ENCODE data around the gene STEEP1.

STEEP1 gene

DNA sequence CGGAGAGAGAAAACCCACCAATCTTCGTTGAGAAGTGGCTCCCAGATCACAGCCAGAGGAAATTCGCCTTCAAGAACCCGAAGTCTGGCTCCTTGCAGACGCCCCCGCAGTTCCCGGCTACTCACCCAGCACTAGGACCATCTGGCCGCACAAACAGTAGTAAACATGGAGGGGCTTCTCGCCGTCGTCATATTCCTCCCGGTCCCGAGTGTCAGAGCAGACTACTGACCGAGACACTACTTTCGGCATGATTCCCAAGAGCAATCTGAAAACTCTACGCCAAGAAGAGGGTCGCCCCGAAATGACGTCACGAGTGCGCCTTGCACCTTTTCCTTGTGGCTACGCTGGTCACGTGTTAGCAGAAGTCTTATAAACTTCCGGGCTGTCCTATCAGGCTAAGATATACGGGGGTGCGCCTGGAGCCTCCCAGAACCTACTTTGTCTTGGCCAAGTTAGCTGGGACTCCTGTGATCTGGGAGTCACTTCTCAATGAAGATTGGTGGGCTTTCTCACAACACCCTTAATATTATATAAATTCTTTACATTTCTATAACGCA is at the start of gene STEEP1:
Gene STEEP1, minus strand, starts transcription at position 303 of the 557 bp plus-strand sequence. Its CDS starts 54 bp downstream, at position 249.
- FAIRE-seq, result no peak

- FAIRE-seq, result no peak
Measured at GRCh38 chrX:119614776-119615175, 49.6 kb upstream of the STEEP1 start.

GRCh38 chrX:119607018-119607389 is 41.8 kb upstream of the STEEP1 start:
- no peak for FAIRE-seq

GRCh38 chrX:119606280-119607017 is 41.2 kb upstream of the STEEP1 start, which contains the start of gene NKRF:
TSS of gene NKRF (minus strand) at chrX:119606424.
- peak; percentile 33 for FAIRE-seq

GRCh38 chrX:119605464-119606279 is 40.5 kb upstream of the STEEP1 start:
- no peak for FAIRE-seq

- no peak for FAIRE-seq
Measured at GRCh38 chrX:119604766-119605463, 39.7 kb upstream of the STEEP1 start.

GRCh38 chrX:119602701-119603255 is 37.6 kb upstream of the STEEP1 start:
- no peak for FAIRE-seq

DNA sequence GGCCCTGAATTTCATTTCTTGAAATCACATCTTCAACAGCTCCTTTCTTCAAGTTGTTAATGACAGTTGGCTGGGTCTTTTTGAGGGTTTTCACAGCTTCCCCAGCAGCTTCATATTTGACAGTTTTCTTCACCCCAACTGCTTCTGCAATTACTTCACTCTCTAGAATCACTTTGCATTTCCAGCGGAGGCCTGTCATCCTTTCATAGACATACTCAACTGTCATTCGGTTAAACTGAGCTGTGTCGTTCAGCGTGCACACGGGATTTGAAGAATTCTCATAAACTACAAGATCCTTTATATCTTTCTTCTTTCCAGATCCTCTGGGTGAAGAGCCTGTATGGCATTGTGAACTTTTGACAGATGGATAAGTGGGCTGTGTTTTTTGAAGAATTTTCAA is 24.6 kb upstream of the STEEP1 start:
- no peak for FAIRE-seq

DNA sequence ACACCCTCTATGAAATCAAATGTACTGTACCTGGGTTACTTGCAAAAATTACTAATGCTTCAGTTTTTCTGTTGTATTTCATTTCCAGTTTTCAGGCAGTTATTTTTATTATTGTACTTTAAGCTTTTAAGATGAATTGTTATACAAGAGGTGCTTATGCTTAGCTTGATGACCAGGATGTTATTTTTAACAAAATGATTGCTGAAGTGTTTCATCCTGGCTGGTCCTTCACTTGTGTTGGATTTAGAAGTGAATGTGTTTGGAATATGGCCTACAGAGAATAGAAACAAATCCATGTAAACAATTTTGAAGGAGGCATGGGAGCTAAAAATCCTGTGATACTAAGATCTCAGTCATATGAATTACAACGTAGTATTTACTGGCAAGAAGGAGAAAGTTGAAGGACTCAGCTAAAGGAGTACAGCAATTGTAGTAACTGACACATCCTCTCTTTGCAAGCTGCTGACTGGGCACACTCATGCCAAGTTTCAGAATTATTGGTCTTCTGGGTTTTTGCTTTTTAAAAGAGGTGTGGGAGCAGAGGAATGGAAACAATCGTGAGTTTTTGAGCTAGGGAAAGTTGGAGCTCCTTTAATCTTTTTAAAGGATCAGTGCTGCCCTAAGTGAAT is 18.3 kb upstream of the STEEP1 start:
- no peak for FAIRE-seq

- no peak for FAIRE-seq
Measured at GRCh38 chrX:119579414-119579813, 14.2 kb upstream of the STEEP1 start.

GRCh38 chrX:119574394-119575266 is 9.4 kb upstream of the STEEP1 start, which contains the start of gene UBE2A:
TSS of gene UBE2A (plus strand) at chrX:119574563. CDS start at chrX:119574712, 149 bp downstream.
- FAIRE-seq, result no peak

- FAIRE-seq, result no peak
Measured at GRCh38 chrX:119573840-119574393, 8.7 kb upstream of the STEEP1 start.

DNA sequence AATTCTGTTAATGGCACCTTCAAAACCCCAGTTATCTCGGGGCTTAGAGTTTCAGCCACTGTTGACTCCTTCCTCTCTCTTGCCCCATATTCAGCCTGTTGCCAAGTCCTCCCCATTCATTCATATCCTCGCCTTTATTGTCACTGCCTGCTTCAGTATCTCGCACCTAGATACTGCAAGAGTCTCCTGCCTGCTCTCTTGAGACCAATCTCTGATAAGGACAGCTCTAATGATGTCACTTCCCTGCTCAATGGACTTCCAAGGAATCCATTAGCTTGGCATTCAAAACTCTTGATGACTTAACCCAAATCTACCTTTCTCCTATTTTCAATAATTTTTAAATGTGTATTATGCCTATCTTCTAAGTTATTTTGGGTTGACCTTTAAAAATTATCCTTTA is 8.0 kb upstream of the STEEP1 start:
- no peak for FAIRE-seq

- no peak for FAIRE-seq
Measured at GRCh38 chrX:119570351-119570835, 5.2 kb upstream of the STEEP1 start.

DNA sequence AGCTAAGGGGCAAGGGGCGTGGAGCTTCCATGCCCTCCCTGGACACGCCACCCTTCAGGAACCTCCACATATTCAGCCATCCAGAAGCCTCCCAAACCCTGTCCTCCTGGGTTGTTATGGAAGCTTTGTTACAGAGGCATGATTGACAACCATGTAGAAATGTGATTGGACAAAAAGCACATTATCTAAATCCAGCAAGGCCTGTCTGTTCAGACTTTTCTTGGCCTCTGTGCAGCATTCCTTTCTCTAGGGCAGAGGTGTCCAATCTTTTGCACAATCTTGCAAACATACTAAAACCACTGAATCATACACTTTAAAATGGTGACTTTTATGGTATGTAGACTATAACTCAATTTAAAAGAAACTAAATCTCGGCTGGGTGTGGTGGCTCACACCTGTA is 12.7 kb downstream of the STEEP1 start:
- no peak for FAIRE-seq

DNA sequence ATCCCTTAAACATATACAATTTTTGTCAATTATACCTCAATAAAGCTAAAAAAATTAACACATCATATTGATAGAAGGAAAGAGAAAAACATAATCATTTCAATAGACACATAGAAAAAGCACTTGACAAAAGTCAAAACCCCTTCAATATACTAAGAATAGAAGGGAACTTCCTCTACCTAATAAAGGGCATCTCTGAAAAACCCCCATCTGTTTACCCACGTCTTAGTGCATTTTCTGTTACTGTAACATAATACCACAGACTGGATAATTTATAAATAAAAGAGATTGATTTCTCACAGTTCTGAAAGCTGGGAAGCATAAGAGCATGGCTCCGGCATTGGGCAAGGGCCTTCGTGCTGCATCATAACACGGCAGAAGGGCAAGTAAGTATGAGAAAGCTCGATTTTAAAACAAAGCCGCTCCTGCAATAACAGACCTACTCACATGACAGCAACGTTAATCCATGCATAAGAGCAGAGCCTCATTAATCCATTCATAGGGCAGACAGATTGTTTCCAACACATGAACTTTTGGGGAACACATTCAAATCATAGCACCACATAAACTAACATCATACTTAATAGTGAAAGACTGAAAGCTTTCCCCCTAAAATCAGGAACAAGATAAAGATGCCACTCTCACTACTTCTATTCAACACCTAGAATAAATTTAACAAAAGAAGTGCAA is 15.7 kb downstream of the STEEP1 start:
- no peak for FAIRE-seq

- FAIRE-seq, result no peak
Measured at GRCh38 chrX:119541188-119541587, 24.0 kb downstream of the STEEP1 start.

- FAIRE-seq, result no peak
Measured at GRCh38 chrX:119539872-119540271, 25.3 kb downstream of the STEEP1 start.

DNA sequence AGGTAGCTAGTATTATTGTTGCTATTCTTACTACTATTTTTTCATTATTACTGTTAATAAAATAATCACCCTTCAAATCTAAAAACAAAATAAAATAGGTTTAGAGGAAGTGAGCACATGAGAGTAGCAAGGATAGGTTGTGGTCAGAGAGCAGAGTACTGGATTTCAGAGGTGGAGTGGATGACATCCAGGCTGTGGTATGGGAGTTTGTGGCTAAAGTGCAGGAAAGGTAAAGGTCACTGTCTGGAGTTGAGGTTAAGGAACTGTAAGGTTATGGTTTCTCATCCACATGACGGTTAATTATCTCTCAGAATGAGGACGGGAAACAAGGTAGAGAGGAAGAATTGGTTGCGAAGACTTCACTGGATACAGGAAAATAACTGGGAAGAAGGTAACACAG is 27.7 kb downstream of the STEEP1 start:
- no peak for FAIRE-seq

All from colon (tissue), 2 donors.